Skeletal muscle satellite cell (primary cell): ENCODE data around the gene ZBTB5.

Experiments
- H3K27me3 ChIP-seq: 2 replicates; pipeline ENCODE4 v1.7.0; 2013; ENCODE audit warnings: low read length; ENCODE audit not compliant: control insufficient read depth, insufficient read depth
- H3K36me3 ChIP-seq: 2 replicates; pipeline ENCODE4 v1.7.0; 2013; ENCODE audit warnings: mild to moderate bottlenecking, control low read depth, low read length; ENCODE audit not compliant: insufficient read depth
- H3K4me1 ChIP-seq: 2 replicates; pipeline ENCODE4 v1.7.0; 2013; ENCODE audit warnings: low read length; ENCODE audit not compliant: control insufficient read depth, insufficient read depth
- H3K4me2 ChIP-seq: 2 replicates; pipeline ENCODE4 v1.7.0; 2013; ENCODE audit warnings: mild to moderate bottlenecking, low read length
- H3K4me3 ChIP-seq: 2 replicates; pipeline ENCODE4 v1.7.0; 2013; ENCODE audit warnings: low read length
- H3K9ac ChIP-seq: 2 replicates; pipeline ENCODE4 v1.7.0; 2013; ENCODE audit warnings: mild to moderate bottlenecking, low read depth, low read length, moderate library complexity
- H3K9me3 ChIP-seq: replicated peaks from 2 replicates; pipeline ENCODE4 v1.7.0; 2013; ENCODE audit warnings: mild to moderate bottlenecking, control low read depth, low read length

The ZBTB5 gene

GRCh38 chr9:37464426-37465248 lies 613 bp downstream of the ZBTB5 start:
- H3K4me1 ChIP-seq, result peaks cover 14% of the 10 kb centered on the region
- H3K36me3 ChIP-seq, result no peaks in the 10 kb centered on the region
- no peaks in the 10 kb centered on the region for H3K9me3 ChIP-seq
- peak overlapping the region; percentile 91 for H3K4me3 ChIP-seq
- no peaks in the 10 kb centered on the region for H3K27me3 ChIP-seq
- peak overlapping the region; percentile 91 for H3K4me2 ChIP-seq
- peak overlapping the region; percentile 96 for H3K9ac ChIP-seq

DNA sequence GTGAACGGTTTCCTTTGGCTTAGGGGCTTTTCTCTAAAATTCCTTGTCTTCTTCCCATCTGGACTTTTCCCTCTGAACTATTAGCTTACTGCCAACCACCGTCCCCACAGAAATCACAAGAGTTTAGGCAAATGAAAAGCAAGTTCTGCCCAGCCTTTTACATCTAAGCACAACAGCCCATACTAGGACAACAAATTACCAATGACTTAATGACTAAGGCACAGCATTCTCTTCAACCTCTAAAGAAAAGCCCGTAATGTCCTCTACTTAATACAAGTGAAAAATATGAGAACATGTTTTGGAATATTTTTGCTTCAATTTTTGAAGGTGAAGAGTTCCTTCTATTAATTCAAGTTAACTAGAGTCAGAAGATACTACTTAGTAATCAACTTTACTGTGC lies 1.2 kb downstream of the ZBTB5 start:
- Histone ChIP-seq H3K27me3 (no peaks in the 10 kb centered on the region), H3K4me3 (peak overlapping the region; percentile 91), H3K36me3 (no peaks in the 10 kb centered on the region), H3K9me3 (no peaks in the 10 kb centered on the region), H3K4me1 (peaks cover 14% of the 10 kb centered on the region), H3K4me2 (peak overlapping the region; percentile 91), H3K9ac (peak overlapping the region; percentile 96)

DNA sequence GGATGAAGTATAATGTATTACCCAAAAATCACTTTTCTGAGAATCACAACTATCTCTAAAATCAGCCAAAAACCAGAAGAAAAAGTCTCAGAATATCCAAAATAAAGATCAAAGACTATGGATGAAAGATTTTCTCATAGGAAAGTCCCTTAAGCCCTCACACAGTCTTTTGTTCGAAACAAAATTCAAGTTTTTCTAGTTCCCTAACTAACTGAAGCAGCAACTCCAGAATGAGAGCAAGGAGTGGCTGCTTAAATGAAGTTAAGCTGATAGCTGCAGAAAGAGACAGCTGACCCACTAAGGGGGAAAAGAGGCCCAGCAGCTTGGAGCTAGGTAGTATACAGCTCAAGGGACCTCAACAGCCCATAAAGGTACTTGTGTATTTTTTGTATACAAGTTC lies 8.4 kb downstream of the ZBTB5 start:
- Histone ChIP-seq H3K9me3 (no peaks in the 10 kb centered on the region), H3K4me3 (no peak overlapping the region), H3K9ac (no peak overlapping the region), H3K4me1 (peaks cover under 1% of the 10 kb centered on the region), H3K27me3 (no peaks in the 10 kb centered on the region), H3K4me2 (no peak overlapping the region), H3K36me3 (peaks cover 6% of the 10 kb centered on the region)

GRCh38 chr9:37455884-37456647 lies 9.2 kb downstream of the ZBTB5 start:
- H3K4me2 ChIP-seq, result no peak overlapping the region
- no peaks in the 10 kb centered on the region for H3K9me3 ChIP-seq
- H3K4me1 ChIP-seq, result peaks cover 3% of the 10 kb centered on the region
- no peak overlapping the region for H3K9ac ChIP-seq
- peaks cover 6% of the 10 kb centered on the region for H3K36me3 ChIP-seq
- H3K4me3 ChIP-seq, result no peak overlapping the region
- no peaks in the 10 kb centered on the region for H3K27me3 ChIP-seq

- Histone ChIP-seq H3K4me1 (peaks cover 3% of the 10 kb centered on the region), H3K4me2 (no peak overlapping the region), H3K9ac (no peak overlapping the region), H3K36me3 (peaks cover 9% of the 10 kb centered on the region), H3K4me3 (no peak overlapping the region), H3K9me3 (no peaks in the 10 kb centered on the region), H3K27me3 (no peaks in the 10 kb centered on the region)
These were observed 11.0 kb downstream of the ZBTB5 start for GRCh38 chr9:37454238-37454637.

DNA sequence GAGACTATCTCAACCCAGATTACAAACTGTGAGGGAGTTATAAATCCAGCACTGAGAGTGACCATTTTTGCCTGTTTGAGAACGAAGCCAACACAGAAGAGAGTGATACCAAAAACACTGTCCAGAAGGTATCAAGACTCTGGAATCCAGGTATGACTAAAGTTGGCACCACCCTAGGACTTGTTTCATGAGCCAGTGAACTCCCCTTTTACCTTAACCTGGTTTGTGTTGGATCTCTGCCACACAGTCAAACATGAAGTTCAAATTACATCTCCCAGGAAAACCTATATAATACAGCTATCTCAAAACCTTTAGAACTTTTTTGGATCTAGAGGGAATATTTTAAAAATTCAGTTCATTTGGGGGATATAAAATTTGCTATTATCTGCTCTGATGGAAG lies 11.4 kb downstream of the ZBTB5 start:
- peaks cover 9% of the 10 kb centered on the region for H3K36me3 ChIP-seq
- no peak overlapping the region for H3K4me3 ChIP-seq
- H3K9me3 ChIP-seq, result no peaks in the 10 kb centered on the region
- no peak overlapping the region for H3K4me2 ChIP-seq
- peaks cover 3% of the 10 kb centered on the region for H3K4me1 ChIP-seq
- no peaks in the 10 kb centered on the region for H3K27me3 ChIP-seq
- H3K9ac ChIP-seq, result no peak overlapping the region

DNA sequence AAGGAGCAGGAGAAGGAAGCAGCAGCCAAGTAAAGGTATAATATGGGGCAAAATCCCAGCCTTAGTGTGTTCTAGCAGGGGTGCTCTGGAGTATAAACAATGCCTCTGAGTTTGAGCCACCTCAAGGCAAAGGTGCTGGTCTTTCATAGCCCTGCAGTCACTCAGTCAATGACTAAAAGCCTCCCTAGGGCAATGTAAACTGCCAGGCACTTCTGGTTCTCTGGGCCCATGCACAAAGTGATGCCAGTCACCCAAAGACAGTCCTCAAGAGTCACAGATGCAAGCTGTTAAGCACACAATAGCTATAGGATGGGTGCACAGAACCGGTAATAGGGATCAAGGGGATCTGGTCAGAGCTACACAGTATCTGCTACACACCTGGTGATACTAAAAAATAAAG lies 12.6 kb downstream of the ZBTB5 start:
- Histone ChIP-seq H3K27me3 (no peaks in the 10 kb centered on the region), H3K4me1 (peaks cover 3% of the 10 kb centered on the region), H3K9ac (no peak overlapping the region), H3K9me3 (no peaks in the 10 kb centered on the region), H3K36me3 (peaks cover 7% of the 10 kb centered on the region), H3K4me3 (no peak overlapping the region), H3K4me2 (no peak overlapping the region)

- Histone ChIP-seq H3K9ac (no peak overlapping the region), H3K9me3 (no peaks in the 10 kb centered on the region), H3K4me2 (no peak overlapping the region), H3K36me3 (peaks cover 2% of the 10 kb centered on the region), H3K4me3 (no peak overlapping the region), H3K27me3 (no peaks in the 10 kb centered on the region), H3K4me1 (peaks cover 3% of the 10 kb centered on the region)
These were observed 13.6 kb downstream of the ZBTB5 start for GRCh38 chr9:37451628-37452027.

DNA sequence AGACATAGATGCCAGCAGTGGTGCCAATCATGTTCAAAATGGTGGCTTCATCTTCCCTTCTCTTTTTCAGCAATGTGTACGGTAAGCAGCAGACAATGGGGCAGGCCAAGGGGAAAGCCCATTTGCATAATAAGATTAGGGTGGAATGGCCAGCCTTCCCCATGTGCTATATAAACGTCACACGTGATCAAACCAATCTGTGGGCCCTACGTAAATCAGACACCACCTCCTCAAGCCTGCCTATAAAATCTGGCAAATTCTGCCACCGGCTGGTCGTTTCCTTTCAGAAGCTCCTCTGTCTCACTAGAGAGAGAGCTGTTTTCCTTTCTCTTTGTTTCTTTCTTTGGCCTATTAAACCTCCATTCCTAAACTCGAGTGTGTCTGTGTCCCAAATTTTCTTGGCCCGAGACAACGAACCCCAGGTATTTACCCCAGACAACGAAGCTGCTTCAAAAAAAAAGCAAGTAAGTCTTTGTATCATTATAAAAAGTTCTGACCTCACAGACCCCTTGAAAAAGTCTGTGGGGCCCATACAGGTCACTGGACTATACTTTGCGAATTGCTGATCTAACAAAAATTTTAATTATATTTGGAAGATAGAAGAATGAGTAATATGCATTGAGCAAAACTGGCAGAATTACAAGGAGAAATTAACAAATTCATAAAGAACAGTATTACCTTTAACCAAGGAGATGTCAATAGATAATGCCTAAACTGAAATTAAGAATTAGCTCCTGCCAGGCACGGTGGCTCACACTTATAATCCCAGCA lies 15.2 kb downstream of the ZBTB5 start:
- peaks cover 3% of the 10 kb centered on the region for H3K4me1 ChIP-seq
- no peaks in the 10 kb centered on the region for H3K9me3 ChIP-seq
- no peaks in the 10 kb centered on the region for H3K27me3 ChIP-seq
- peaks cover 2% of the 10 kb centered on the region for H3K36me3 ChIP-seq
- no peak overlapping the region for H3K4me2 ChIP-seq
- no peak overlapping the region for H3K9ac ChIP-seq
- no peak overlapping the region for H3K4me3 ChIP-seq

DNA sequence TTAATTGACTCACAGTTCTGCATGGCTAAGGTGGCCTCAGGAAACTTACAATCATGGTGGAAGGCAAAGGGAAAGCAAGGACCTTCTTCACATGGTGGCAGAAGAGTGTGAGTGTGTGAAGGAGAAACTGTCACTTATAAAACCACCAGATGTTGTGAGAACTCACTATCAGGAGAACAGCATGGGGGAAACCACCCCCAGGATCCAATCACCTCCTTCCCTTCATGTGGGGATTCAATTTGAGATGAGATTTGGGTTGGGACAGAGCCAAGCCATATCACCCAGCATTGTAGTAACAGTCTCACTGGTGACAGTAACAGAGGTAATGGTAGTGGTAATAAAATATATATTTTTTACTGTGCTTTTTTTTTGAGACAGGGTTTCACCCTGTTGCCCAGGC lies 18.1 kb downstream of the ZBTB5 start:
- Histone ChIP-seq H3K4me2 (no peak overlapping the region), H3K27me3 (no peaks in the 10 kb centered on the region), H3K9ac (no peak overlapping the region), H3K4me3 (no peak overlapping the region), H3K36me3 (peaks cover 5% of the 10 kb centered on the region), H3K4me1 (peaks cover 3% of the 10 kb centered on the region), H3K9me3 (no peaks in the 10 kb centered on the region)

DNA sequence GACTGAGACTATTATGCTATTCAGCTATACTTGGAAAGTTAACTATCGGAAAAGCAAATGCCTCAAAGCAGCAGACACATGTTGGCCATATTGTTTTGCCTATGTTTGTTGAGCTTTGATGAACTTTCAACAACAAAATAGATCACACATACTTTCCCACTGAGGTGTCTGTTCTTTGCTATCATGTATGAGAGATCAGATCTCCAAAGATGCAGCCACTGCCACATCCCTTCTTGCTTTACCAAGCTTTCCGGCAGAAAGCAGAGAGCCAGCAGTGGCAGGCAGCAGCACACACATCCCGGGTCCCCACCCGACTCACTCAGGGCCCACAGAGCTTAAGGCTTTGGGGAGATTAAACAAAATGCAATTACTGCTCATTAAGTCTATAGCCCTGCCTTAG lies 18.8 kb downstream of the ZBTB5 start:
- no peaks in the 10 kb centered on the region for H3K27me3 ChIP-seq
- H3K36me3 ChIP-seq, result peaks cover 12% of the 10 kb centered on the region
- H3K9me3 ChIP-seq, result no peaks in the 10 kb centered on the region
- no peak overlapping the region for H3K4me2 ChIP-seq
- H3K4me1 ChIP-seq, result no peaks in the 10 kb centered on the region
- no peak overlapping the region for H3K4me3 ChIP-seq
- H3K9ac ChIP-seq, result no peak overlapping the region
